Daoy (cell line): ENCODE measurements around the gene NEURL3. TPM values are rescaled to one million over a fixed set of nuclear protein-coding genes. Genes with fewer than 3 reads are reported as not detected.

ENCODE experiments used
- DNase-seq: peaks from one replicate; pipeline ENCODE4 v3.0.0-alpha.2; 2015; ENCODE audit warnings: low read depth
- total RNA-seq: library from RNA; depleted of rRNA; stranded (reverse); fragments of >200 nt; shearing (Covaris generic); gene quantifications from 2 replicates; pipeline ENCODE4 v1.2.3, GENCODE V29; 2014

Gene NEURL3
- total RNA-seq, 1 experiment from 2014 or later = 0.23 TPM

- DNase-seq = peak; percentile 42
Observed at GRCh38 chr2:96528006-96528699, 23.0 kb upstream of the NEURL3 start.

DNA sequence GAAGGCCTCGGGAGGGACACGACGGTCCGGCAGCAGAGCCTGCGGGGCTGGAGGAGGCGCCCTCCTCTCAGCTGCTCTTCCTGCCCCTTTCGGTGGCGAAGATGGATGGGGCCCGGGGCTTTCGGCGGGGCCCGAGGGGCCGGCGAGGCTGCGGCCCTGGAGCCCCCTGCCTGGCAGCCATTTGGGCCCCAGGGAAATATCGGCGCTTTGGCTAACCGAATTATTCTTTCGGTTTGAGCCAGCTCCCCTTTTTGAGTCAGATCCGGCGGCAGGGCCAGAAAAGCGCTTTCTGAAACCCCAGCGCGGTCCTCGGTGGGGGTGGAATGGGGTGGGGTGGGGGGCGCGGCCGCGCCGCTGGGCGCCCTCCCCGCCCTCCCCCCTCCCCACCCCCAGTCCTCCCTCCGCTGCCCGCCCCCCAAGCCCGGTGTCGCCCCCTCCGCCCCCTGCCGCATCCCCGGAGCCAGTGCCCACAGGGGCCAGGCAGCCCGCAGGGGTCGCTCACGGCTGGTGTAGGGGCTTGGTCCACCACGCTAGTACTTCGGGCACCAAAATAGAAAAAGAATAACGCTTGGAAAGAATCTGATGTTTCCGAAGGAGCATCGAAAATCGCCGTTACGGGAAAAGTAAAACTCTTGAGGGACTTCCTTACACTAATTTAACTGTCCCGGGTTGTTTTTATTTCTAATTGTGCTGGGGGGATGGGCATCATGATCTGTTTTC, 22.3 kb upstream of the NEURL3 start:
- peak; percentile 39 for DNase-seq

- DNase-seq = no peak
Observed at GRCh38 chr2:96526615-96527285, 21.6 kb upstream of the NEURL3 start.

DNA sequence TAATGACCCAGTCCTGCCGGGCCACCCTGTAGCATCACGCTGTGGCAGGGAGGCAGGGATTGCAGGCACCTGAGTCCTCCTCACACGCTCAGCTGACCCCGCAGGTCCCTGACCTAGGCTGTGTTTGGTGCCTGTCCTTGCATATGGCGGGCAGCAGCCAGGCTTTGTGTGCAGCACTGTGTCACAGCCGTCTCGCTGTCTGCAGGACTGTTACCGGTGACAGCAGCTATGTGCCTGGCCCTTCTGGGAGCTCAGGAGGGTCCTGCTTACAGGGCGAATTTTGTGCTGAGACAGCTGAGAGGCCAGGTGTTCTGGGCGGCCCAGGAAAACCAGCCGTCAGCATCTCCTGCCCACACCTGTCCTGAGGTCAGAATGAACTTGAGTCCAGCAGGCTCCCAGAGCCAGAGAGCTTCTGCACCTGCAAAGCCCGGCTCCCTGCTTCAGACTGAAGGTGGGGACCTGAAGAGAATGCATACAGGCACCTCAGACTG, 21.0 kb upstream of the NEURL3 start:
- DNase-seq = no peak

DNA sequence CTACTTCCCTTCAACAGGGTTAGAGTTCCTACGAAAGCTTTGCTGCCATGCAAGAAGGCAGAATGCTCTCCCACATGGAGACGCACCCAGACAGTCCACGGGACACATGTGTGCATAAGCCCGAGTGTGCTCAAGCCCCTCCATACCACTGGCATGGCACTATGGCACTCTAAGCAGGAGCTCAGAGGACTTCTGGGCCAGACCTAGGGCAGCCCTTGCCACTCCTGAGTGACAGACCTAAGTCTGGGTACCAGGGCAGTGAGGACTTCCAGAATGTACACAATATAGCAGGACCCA, 20.0 kb upstream of the NEURL3 start:
- DNase-seq = no peak

- DNase-seq = no peak
Observed at GRCh38 chr2:96524482-96525210, 19.5 kb upstream of the NEURL3 start.

GRCh38 chr2:96523659-96524481, 18.7 kb upstream of the NEURL3 start:
- DNase-seq = no peak

GRCh38 chr2:96522304-96523203, 17.4 kb upstream of the NEURL3 start:
- DNase-seq = no peak

GRCh38 chr2:96521219-96521618, 16.1 kb upstream of the NEURL3 start:
- no peak for DNase-seq

DNA sequence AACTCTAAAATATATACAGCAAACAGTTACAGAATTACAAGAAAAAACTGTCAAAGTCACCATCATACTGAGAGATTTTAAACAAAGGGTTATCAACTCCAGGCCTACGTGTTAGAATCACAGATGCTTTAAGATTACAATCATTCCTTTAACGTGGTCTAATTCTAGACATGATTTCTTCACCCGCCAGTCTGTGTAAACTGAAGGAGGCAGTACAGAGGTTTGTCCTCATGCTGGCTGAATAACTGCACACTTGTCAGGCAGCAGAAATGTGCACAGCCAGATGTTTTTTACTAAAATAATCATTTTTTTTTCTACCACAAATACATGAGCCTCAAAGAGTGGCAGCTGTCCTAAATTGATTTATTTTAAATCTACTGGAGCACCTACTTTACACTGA, 15.5 kb upstream of the NEURL3 start:
- DNase-seq = no peak

- DNase-seq = no peak
Observed at GRCh38 chr2:96520231-96520630, 15.1 kb upstream of the NEURL3 start.

DNA sequence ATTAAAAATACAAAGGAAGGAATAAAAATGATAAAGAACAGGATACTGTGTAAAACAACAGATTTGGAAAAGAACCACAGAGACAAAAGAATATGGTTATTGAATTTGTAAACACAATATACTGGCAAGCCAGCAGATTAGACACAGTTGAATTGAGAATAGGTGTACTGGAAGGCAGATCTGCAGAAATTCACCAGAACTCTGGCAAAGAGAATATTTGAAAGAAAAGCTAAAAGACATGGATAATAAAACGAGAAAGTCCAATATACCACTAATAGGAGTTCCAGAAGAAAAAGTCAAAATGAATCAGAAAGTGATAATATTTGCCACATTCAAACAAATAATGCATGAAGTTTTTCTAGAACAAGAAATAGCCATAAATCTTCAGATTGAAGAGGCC, 11.9 kb upstream of the NEURL3 start:
- DNase-seq = no peak

DNA sequence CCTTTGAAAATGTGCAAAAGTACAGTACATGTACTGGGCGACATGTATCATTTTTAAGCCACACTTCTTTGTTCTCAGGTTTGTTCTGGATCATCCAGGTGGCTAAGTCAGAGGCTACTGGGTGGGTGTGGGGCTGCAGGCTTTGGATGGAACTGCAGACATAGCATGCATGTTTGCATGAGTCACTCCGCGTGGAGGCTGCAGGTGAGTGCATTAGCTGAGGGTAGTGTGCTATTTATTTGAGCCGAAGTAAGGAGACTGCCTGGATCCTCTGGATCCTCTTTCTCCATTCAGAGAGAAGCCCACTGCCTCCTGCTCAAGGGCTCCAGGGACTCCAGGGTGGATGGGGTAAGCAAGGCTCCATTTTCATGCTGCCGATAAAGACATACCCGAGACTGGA, 9.4 kb upstream of the NEURL3 start:
- no peak for DNase-seq

DNA sequence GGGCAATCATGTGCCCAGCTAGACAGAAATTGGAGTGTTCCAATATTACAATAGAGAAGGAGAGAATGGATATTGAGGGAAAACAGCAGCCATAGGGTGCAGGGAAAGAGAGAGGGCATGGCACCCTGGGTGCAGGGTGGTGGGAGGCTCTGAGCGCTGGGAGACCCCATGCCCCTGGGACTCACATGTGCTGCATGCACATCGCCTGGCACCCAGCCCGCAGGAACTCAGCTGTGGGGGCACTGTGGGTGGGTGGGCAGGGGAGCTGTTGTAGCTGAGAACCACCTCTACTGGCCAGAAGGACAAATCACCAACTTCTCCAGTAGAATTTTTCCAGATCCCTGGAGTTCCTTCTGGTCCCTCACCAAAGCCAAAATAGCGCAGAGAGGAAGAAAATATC, 7.2 kb upstream of the NEURL3 start:
- DNase-seq = no peak

DNA sequence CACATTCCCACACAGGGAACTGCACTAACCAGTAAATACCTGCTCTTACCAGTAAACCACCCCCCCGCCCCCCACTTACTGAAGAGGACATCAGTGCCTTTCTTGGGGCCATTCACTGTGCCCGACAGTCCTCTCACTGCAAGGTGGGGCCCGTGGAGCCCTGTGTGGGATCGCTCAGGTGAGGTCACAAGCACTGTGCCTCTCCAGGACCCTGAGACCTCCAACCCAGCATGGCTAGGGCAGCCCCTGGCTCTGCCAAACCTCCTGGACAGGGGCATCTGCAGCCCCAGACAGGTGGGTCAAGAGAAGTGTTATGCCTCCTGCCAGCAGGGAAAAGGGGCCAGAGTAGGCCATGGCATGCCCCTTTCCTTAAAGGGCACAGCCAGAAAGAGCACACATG, 6.7 kb upstream of the NEURL3 start:
- no peak for DNase-seq

DNA sequence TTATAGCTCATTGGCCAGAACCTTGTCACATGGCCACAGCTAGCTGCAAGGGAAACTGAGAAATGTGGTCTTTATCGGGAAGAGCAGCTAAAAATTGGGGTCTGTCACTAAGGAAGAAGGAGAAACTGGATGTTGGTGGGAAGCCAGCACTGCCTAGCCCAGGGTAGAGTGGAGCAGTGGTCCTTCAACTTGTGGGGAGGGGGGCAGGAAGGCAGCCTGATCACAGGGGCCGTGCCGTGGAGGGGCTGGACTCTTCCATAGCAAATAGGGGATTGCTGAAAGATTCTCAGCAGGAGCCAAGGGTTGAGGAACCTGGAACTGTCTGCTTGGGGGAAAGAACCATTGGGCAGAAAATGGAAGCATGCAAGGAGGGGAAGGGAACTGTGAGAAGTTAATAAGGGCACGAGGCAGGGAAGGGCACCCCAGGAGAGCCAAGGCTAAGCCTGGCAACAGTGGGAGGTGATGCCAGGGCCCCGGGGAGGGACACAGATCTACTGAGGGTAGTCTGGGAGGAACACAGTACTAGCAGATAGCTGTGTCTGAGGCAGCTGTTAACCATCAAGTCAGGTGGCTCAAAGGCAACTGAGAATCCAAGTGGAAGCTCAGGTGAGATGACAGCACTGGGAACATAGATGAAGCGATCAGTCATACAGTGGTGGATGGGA, 5.9 kb upstream of the NEURL3 start:
- no peak for DNase-seq

- no peak for DNase-seq
Observed at GRCh38 chr2:96509847-96510230, 4.7 kb upstream of the NEURL3 start.

DNA sequence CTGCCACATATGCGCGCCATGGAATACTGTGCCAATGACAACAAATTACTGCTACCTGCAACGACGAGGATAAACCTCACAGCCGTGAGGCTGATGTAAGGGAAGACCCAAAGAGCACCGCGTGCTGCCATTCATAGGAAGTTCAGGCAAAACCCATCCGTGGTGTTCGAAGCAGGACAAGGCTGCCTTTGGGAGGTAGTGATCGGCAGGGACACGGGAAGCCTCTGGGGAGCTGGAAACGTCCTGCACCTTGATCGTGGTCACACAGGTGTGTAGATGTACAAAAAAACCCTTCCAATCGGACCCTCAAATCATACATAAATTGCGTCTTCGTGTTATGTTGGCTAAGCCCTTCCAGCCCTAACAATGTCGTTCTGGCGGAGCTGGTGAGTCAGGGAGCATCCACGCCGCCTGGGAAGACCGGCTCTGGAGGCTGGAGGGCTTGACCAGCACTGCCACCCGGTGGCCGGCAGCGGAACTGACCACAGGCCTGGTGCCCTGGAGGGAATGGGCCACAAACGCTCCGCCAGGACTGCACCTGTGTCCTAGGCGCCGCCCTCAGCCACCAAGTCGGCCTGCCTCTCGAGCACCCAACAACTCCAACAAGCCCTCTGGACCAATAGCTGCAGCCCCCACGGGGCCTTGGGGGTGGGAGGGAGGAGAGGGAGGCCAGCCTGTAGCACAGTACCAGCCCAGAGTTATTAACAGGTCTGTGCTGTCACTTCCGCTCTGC, 4.1 kb upstream of the NEURL3 start:
- DNase-seq = peak; percentile 92

GRCh38 chr2:96508521-96509113, 3.5 kb upstream of the NEURL3 start:
- no peak for DNase-seq
